Loucy (cell line): ENCODE data around the gene STRBP.

Experiments used
- H2AFZ ChIP-seq: fragments of 200-600 bp; sonication (generic); 2 replicates; pipeline ENCODE4 v1.6.0; 2016; ENCODE audit warnings: antibody characterized with exemption, mild to moderate bottlenecking, low read length, moderate library complexity
- H3F3A ChIP-seq: fragments of 200-600 bp; 2 replicates; pipeline ENCODE4 v1.6.0; 2016; ENCODE audit warnings: antibody characterized with exemption, low read depth, mild to moderate bottlenecking
- H3K27me3 ChIP-seq: fragments of 200-600 bp; sonication (generic); 2 replicates; pipeline ENCODE4 v1.6.1; 2014; ENCODE audit warnings: low read length, mild to moderate bottlenecking; ENCODE audit not compliant: insufficient read depth, poor library complexity, severe bottlenecking
- H3K36me3 ChIP-seq: fragments of 200-600 bp; sonication (generic); 2 replicates; pipeline ENCODE4 v1.6.1; 2016; ENCODE audit warnings: low read length; ENCODE audit not compliant: insufficient read depth
- H3K4me1 ChIP-seq: fragments of 200-600 bp; sonication (generic); 2 replicates; pipeline ENCODE4 v1.5.1; 2014; ENCODE audit warnings: low read length, mild to moderate bottlenecking; ENCODE audit not compliant: insufficient read depth, poor library complexity, severe bottlenecking
- H3K4me2 ChIP-seq: fragments of 200-600 bp; sonication (generic); 2 replicates; pipeline ENCODE4 v1.6.0; 2014; ENCODE audit warnings: antibody characterized with exemption, low read length, low read depth, mild to moderate bottlenecking; ENCODE audit not compliant: poor library complexity, severe bottlenecking
- H3K4me3 ChIP-seq: fragments of 200-600 bp; sonication (generic); 2 replicates; pipeline ENCODE4 v1.5.1; 2014; ENCODE audit warnings: low read length, mild to moderate bottlenecking, mixed read lengths; ENCODE audit not compliant: poor library complexity, severe bottlenecking
- H3K79me2 ChIP-seq: fragments of 200-600 bp; sonication (generic); 2 replicates; pipeline ENCODE4 v1.6.1; 2014; ENCODE audit warnings: low read length; ENCODE audit not compliant: insufficient read depth
- H3K9ac ChIP-seq: fragments of 200-600 bp; sonication (generic); 2 replicates; pipeline ENCODE4 v1.6.0; 2014; ENCODE audit warnings: mild to moderate bottlenecking, low read depth, low read length, moderate library complexity; ENCODE audit not compliant: poor library complexity, severe bottlenecking
- H3K9me2 ChIP-seq: fragments of 200-600 bp; sonication (generic); replicated peaks from 2 replicates; pipeline ENCODE4 v1.6.1; 2016; ENCODE audit warnings: low read depth, low read length, mixed read lengths
- H3K9me3 ChIP-seq: fragments of 200-600 bp; sonication (generic); 2 replicates; pipeline ENCODE4 v1.6.1; 2014; ENCODE audit warnings: mild to moderate bottlenecking, antibody characterized with exemption, low read length, low read depth; ENCODE audit not compliant: insufficient read depth
- H4K20me1 ChIP-seq: fragments of 200-600 bp; sonication (generic); 2 replicates; pipeline ENCODE4 v1.6.0; 2014; ENCODE audit warnings: antibody characterized with exemption, low read length, mild to moderate bottlenecking; ENCODE audit not compliant: insufficient read depth, poor library complexity, severe bottlenecking
- EZH2phosphoT487 ChIP-seq: fragments of 200-600 bp; IDR thresholded peaks from 2 replicates; pipeline ENCODE4 v1.6.1; 2018; ENCODE audit warnings: antibody characterized with exemption, mild to moderate bottlenecking, moderate library complexity, borderline replicate concordance
- TF ChIP-seq, protein P1 (sequence below): fragments of 200-600 bp; sonication (generic); conservative IDR thresholded peaks from 2 replicates; pipeline ENCODE4 v1.5.1; 2014; ENCODE audit warnings: mild to moderate bottlenecking, antibody characterized with exemption, low read length

The STRBP gene

DNA sequence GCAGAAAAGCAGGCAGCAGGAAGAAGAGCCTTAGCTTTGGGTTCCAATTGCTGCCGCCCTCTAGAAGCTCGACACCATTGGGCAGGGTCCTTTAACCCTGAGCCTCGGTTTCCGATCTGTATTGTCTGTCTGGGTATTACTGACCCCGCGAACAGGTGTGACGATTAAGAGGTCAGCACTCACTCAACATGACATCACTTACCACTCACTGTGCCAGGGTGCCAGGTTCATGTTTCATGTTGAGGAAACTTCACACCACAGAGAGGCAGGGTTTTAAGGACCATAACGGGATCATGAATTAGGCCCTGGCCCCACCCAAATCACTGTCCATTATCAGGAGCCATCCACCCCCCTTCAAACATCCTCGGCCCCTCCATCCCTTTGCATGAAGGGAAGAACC lies 159.4 kb downstream of the STRBP start:
- no peaks in the 10 kb centered on the region for H3K9me2 ChIP-seq
- no peaks in the 10 kb centered on the region for H3K27me3 ChIP-seq
- TF ChIP-seq EZH2phosphoT487: no peak
- TF ChIP-seq, protein P1, sequence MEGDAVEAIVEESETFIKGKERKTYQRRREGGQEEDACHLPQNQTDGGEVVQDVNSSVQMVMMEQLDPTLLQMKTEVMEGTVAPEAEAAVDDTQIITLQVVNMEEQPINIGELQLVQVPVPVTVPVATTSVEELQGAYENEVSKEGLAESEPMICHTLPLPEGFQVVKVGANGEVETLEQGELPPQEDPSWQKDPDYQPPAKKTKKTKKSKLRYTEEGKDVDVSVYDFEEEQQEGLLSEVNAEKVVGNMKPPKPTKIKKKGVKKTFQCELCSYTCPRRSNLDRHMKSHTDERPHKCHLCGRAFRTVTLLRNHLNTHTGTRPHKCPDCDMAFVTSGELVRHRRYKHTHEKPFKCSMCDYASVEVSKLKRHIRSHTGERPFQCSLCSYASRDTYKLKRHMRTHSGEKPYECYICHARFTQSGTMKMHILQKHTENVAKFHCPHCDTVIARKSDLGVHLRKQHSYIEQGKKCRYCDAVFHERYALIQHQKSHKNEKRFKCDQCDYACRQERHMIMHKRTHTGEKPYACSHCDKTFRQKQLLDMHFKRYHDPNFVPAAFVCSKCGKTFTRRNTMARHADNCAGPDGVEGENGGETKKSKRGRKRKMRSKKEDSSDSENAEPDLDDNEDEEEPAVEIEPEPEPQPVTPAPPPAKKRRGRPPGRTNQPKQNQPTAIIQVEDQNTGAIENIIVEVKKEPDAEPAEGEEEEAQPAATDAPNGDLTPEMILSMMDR: no peak
- H3K79me2 ChIP-seq: no peaks in the 10 kb centered on the region
- H3K4me1 ChIP-seq: no peaks in the 10 kb centered on the region
- H3K36me3 ChIP-seq: peaks cover 33% of the 10 kb centered on the region; the same call in 1 of the 2 replicates
- no peak overlapping the region for H3K4me3 ChIP-seq
- H3K9me3 ChIP-seq: no peaks in the 10 kb centered on the region
- H2AFZ ChIP-seq: no peak overlapping the region
- H3K4me2 ChIP-seq: no peak overlapping the region
- H3K9ac ChIP-seq: no peak overlapping the region
- H4K20me1 ChIP-seq: no peaks in the 10 kb centered on the region
- no peaks in the 10 kb centered on the region for H3F3A ChIP-seq

DNA sequence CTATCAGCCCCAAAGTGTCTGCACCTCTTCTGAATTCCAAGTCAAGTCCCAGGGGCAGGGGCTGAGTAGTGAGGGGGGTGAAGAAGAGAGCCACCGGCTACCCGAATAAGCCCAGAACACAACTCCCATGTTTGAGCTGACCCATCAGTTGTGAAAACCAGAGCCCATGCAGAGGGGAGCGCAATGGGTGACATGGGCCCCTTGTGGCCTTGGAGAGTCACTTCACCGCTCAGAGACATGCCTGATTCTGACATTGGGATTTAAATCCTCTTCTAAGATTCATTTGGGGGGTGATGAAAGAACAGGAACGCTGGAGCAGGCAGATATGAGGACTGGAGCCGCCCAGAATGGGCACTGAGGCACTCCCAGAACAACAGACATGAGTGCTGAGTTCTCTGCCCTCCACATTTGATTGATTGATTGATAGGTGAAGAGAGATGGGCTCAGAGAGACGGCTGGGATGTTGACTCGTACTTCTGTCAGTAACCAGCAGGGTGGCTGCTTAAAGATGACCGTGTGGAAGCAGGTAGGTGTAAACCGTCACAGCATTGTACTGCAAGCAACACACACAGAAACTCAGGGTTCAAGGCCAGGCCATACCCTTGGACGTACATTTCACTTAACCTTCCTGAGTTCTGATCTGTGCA lies 160.6 kb downstream of the STRBP start:
- Histone ChIP-seq H3K4me3 (no peak overlapping the region), H3K4me2 (no peak overlapping the region), H3K79me2 (no peaks in the 10 kb centered on the region), H2AFZ (no peak overlapping the region), H4K20me1 (no peaks in the 10 kb centered on the region), H3F3A (no peaks in the 10 kb centered on the region), H3K9me2 (no peaks in the 10 kb centered on the region), H3K9ac (no peak overlapping the region), H3K9me3 (no peaks in the 10 kb centered on the region), H3K27me3 (no peaks in the 10 kb centered on the region), H3K36me3 (peaks cover 33% of the 10 kb centered on the region; the same call in 1 of the 2 replicates), H3K4me1 (no peaks in the 10 kb centered on the region)
- TF ChIP-seq EZH2phosphoT487: no peak
- TF ChIP-seq, protein P1: no peak

- peaks cover 46% of the 10 kb centered on the region; the same call in 1 of the 2 replicates for H3K36me3 ChIP-seq
- TF ChIP-seq EZH2phosphoT487: no peak
- TF ChIP-seq, protein P1: no peak
- H3K79me2 ChIP-seq: no peaks in the 10 kb centered on the region
Observed at GRCh38 chr9:123105490-123105889, 162.9 kb downstream of the STRBP start.

More at GRCh38 chr9:123105490-123105889, 162.9 kb downstream of the STRBP start:
- H3K4me3 ChIP-seq: no peak overlapping the region
- H3F3A ChIP-seq: no peaks in the 10 kb centered on the region
- H3K4me1 ChIP-seq: no peaks in the 10 kb centered on the region
- no peaks in the 10 kb centered on the region for H3K27me3 ChIP-seq
- H3K9ac ChIP-seq: no peak overlapping the region
- H3K9me3 ChIP-seq: no peaks in the 10 kb centered on the region
- H4K20me1 ChIP-seq: no peaks in the 10 kb centered on the region
- no peak overlapping the region for H3K4me2 ChIP-seq
- no peaks in the 10 kb centered on the region for H3K9me2 ChIP-seq
- H2AFZ ChIP-seq: no peak overlapping the region
